NB4 (cell line): ENCODE results near the gene ACER3.

Source experiments
- POLR2A ChIP-seq: IDR thresholded peaks from 2 replicates; pipeline ENCODE4 v1.6.1; 2011; ENCODE audit warnings: mild to moderate bottlenecking; ENCODE audit not compliant: insufficient read length; ENCODE audit errors: extremely low read depth
- TF ChIP-seq, protein P1 (sequence below): IDR thresholded peaks from one replicate; pipeline ENCODE4 v1.5.1; 2012; ENCODE audit warnings: low read depth, low read length
- TF ChIP-seq, protein P2 (sequence below): IDR thresholded peaks from 2 replicates; pipeline ENCODE4 v1.6.1; 2011; ENCODE audit warnings: low read depth, low read length

DNA sequence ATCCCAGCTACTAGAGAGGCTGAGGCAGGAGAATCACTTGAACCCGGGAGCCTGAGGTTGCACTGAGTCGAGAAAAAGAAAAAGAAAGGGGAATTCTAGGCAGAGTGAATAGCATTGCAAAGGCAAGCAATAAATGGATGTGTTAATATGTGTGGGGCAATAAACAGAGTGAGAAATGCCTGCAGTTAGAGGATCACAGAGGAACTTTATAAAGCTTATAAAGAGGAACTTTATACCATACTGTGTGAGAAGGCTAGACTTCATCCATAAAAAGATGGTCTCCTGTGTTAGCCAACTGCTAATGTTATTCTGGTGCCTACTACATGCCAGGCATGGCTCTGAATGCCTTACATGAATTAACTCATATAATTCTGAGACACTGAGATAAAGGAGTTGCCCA lies 174.3 kb downstream of the ACER3 start:
- TF ChIP-seq, protein P1, sequence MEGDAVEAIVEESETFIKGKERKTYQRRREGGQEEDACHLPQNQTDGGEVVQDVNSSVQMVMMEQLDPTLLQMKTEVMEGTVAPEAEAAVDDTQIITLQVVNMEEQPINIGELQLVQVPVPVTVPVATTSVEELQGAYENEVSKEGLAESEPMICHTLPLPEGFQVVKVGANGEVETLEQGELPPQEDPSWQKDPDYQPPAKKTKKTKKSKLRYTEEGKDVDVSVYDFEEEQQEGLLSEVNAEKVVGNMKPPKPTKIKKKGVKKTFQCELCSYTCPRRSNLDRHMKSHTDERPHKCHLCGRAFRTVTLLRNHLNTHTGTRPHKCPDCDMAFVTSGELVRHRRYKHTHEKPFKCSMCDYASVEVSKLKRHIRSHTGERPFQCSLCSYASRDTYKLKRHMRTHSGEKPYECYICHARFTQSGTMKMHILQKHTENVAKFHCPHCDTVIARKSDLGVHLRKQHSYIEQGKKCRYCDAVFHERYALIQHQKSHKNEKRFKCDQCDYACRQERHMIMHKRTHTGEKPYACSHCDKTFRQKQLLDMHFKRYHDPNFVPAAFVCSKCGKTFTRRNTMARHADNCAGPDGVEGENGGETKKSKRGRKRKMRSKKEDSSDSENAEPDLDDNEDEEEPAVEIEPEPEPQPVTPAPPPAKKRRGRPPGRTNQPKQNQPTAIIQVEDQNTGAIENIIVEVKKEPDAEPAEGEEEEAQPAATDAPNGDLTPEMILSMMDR: no peak
- no peak for TF ChIP-seq POLR2A
- TF ChIP-seq, protein P2, sequence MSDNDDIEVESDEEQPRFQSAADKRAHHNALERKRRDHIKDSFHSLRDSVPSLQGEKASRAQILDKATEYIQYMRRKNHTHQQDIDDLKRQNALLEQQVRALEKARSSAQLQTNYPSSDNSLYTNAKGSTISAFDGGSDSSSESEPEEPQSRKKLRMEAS: no peak
